Measurements from ENCODE around the gene TMEM45B.

The TMEM45B gene

DNA sequence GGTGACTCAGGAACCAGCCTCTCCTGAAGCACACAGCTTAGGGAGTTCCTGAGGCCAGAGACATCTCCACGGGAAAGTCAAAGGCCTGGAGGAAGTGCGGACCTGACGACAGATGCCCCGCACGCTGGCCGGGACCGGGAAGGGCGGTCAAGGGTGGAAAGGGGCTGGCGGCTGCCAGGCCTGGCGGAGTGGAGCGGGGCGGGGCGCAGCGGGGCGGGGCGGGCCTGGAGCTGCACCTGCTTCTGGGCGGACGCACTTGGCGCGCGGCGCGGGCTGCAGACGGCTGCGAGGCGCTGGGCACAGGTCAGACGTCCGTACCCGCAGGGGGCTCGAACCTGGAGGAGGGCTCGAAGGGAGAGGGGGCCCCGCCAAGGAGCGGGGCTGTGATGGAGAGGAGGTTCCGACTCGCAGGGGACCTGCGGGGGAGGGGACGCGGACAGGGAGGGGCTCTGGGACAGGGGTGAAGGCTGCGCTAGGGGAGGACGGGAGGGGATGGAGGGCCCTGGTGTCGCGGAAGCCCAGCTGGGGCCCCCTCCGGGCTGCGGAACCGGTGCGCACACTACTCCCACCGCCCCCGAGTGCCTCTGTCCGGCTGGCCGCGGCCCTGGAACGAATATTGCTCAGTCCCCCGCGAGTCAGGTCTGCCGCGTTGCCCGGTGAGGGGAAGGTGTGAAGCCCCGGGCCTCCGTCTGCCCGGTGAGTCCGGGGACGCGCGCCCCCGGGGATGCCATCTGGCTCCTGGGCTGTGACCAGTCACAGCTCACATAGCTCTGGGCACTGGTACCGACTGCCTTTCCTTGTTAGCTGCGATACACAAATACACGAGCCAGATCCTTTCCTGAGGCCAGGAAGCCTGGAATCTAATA lies at the start of gene TMEM45B:
Gene TMEM45B (plus strand): TSS at position 253 of the 866 bp plus-strand sequence. CDS start 36,635 bp downstream, outside the sequence.
- TF ChIP-seq TCF12 (IDR thresholded peaks at IDR 0.05; ENCODE audit: low read depth), result 0 out of 2 replicates have a peak, but pooled peaks have one; percentile 36
- no peak for TF ChIP-seq CEBPB (IDR thresholded peaks at IDR 0.05)
- TF ChIP-seq, protein P1, sequence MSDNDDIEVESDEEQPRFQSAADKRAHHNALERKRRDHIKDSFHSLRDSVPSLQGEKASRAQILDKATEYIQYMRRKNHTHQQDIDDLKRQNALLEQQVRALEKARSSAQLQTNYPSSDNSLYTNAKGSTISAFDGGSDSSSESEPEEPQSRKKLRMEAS (IDR thresholded peaks at IDR 0.05), result peak; percentile 74

GRCh38 chr11:129766898-129767604 lies 48.6 kb upstream of the TMEM45B start:
- no peak for TF ChIP-seq CREB1 (IDR thresholded peaks at IDR 0.05; ENCODE audit: low read depth)
- no peak for TF ChIP-seq FOXM1 (IDR thresholded peaks at IDR 0.05; ENCODE audit: borderline replicate concordance, low read depth)
- TF ChIP-seq RAD21 (IDR thresholded peaks at IDR 0.05; ENCODE audit: low read depth), result peak; percentile 72

GRCh38 chr11:129767827-129768226 lies 47.8 kb upstream of the TMEM45B start:
- TF ChIP-seq TEAD4 (IDR thresholded peaks at IDR 0.05), result no peak
- TF ChIP-seq, protein P2, sequence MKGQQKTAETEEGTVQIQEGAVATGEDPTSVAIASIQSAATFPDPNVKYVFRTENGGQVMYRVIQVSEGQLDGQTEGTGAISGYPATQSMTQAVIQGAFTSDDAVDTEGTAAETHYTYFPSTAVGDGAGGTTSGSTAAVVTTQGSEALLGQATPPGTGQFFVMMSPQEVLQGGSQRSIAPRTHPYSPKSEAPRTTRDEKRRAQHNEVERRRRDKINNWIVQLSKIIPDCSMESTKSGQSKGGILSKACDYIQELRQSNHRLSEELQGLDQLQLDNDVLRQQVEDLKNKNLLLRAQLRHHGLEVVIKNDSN (IDR thresholded peaks at IDR 0.05), result no peak
- TF ChIP-seq FOXM1 (IDR thresholded peaks at IDR 0.05; ENCODE audit: borderline replicate concordance, low read depth), result no peak
- no peak for TF ChIP-seq NFIC (IDR thresholded peaks at IDR 0.05)
- TF ChIP-seq EP300 (IDR thresholded peaks at IDR 0.05; ENCODE audit: borderline replicate concordance), result no peak
- TF ChIP-seq ZBTB7A (IDR thresholded peaks at IDR 0.05; ENCODE audit: low read depth), result no peak
- TF ChIP-seq TCF12 (IDR thresholded peaks at IDR 0.05; ENCODE audit: low read depth), result no peak
- no peak for TF ChIP-seq CEBPB (IDR thresholded peaks at IDR 0.05)
- TF ChIP-seq CREB1 (IDR thresholded peaks at IDR 0.05; ENCODE audit: low read depth), result no peak
- no peak for TF ChIP-seq RAD21 (IDR thresholded peaks at IDR 0.05; ENCODE audit: low read depth)

GRCh38 chr11:129768356-129768755 lies 47.3 kb upstream of the TMEM45B start:
- TF ChIP-seq NFIC (IDR thresholded peaks at IDR 0.05) (no peak), EGR1 (IDR thresholded peaks at IDR 0.05) (no peak), REST (IDR thresholded peaks at IDR 0.05; ENCODE audit: low read depth) (no peak), RAD21 (IDR thresholded peaks at IDR 0.05; ENCODE audit: low read depth) (no peak), ZBTB7A (IDR thresholded peaks at IDR 0.05; ENCODE audit: low read depth) (no peak), FOXM1 (IDR thresholded peaks at IDR 0.05; ENCODE audit: borderline replicate concordance, low read depth) (no peak), CREB1 (IDR thresholded peaks at IDR 0.05; ENCODE audit: low read depth) (no peak), TAF1 (IDR thresholded peaks at IDR 0.05; ENCODE audit: low read depth) (no peak), EP300 (IDR thresholded peaks at IDR 0.05; ENCODE audit: borderline replicate concordance) (no peak), YY1 (IDR thresholded peaks at IDR 0.05; ENCODE audit: low read depth) (no peak), TCF12 (IDR thresholded peaks at IDR 0.05; ENCODE audit: low read depth) (no peak), CEBPB (IDR thresholded peaks at IDR 0.05) (no peak), TEAD4 (IDR thresholded peaks at IDR 0.05) (no peak)
- TF ChIP-seq, protein P1 (IDR thresholded peaks at IDR 0.05), result no peak
- TF ChIP-seq, protein P2 (IDR thresholded peaks at IDR 0.05), result no peak

- TF ChIP-seq TCF12 (IDR thresholded peaks at IDR 0.05; ENCODE audit: low read depth), result no peak
- no peak for TF ChIP-seq TAF1 (IDR thresholded peaks at IDR 0.05; ENCODE audit: low read depth)
- no peak for TF ChIP-seq FOXM1 (IDR thresholded peaks at IDR 0.05; ENCODE audit: borderline replicate concordance, low read depth)
- no peak for TF ChIP-seq ZBTB7A (IDR thresholded peaks at IDR 0.05; ENCODE audit: low read depth)
- TF ChIP-seq YY1 (IDR thresholded peaks at IDR 0.05; ENCODE audit: low read depth), result no peak
- no peak for TF ChIP-seq NFIC (IDR thresholded peaks at IDR 0.05)
- no peak for TF ChIP-seq RAD21 (IDR thresholded peaks at IDR 0.05; ENCODE audit: low read depth)
- TF ChIP-seq TEAD4 (IDR thresholded peaks at IDR 0.05), result no peak
- TF ChIP-seq EGR1 (IDR thresholded peaks at IDR 0.05), result no peak
- TF ChIP-seq EP300 (IDR thresholded peaks at IDR 0.05; ENCODE audit: borderline replicate concordance), result no peak
- no peak for TF ChIP-seq CEBPB (IDR thresholded peaks at IDR 0.05)
- TF ChIP-seq, protein P1 (IDR thresholded peaks at IDR 0.05), result no peak
- TF ChIP-seq CREB1 (IDR thresholded peaks at IDR 0.05; ENCODE audit: low read depth), result no peak
- TF ChIP-seq, protein P2 (IDR thresholded peaks at IDR 0.05), result no peak
- TF ChIP-seq REST (IDR thresholded peaks at IDR 0.05; ENCODE audit: low read depth), result no peak
Observed at GRCh38 chr11:129769059-129769458, 46.6 kb upstream of the TMEM45B start.

Measured in Ishikawa (cell line).